HUES6 (cell line): Measurements from ENCODE around the gene RGL3.
A peak's percentile ranks its signal among the peaks of the same experiment; 100 is the strongest.
"Not testable (repeated sequence)": the region's sequence is repeated elsewhere in the genome, so short reads cannot be mapped to it uniquely, and the experiment has no call there.

Source experiments
- H3K27ac ChIP-seq: 2 replicates; pipeline ENCODE4 v1.7.0; 2013; ENCODE audit warnings: low read depth, mild to moderate bottlenecking, low read length, inconsistent platforms
- H3K27me3 ChIP-seq: 2 replicates; pipeline ENCODE4 v1.6.1; 2013; ENCODE audit warnings: low read length; ENCODE audit not compliant: control insufficient read depth, insufficient read depth
- H3K36me3 ChIP-seq: 2 replicates; pipeline ENCODE4 v1.6.1; 2013; ENCODE audit warnings: low read length; ENCODE audit not compliant: control insufficient read depth, insufficient read depth
- H3K4me1 ChIP-seq: 2 replicates; pipeline ENCODE4 v1.6.1; 2013; ENCODE audit warnings: low read length; ENCODE audit not compliant: control insufficient read depth, insufficient read depth
- H3K4me3 ChIP-seq: 2 replicates; pipeline ENCODE4 v1.5.1; 2013; ENCODE audit warnings: low read depth, low read length
- H3K9ac ChIP-seq: one replicate; pipeline ENCODE4 v1.6.1; 2013; ENCODE audit warnings: mild to moderate bottlenecking, low read length
- H3K9me3 ChIP-seq: 2 replicates; pipeline ENCODE4 v1.6.1; 2013; ENCODE audit warnings: low read depth, low read length; ENCODE audit not compliant: control insufficient read depth, insufficient read depth

Gene RGL3

GRCh38 chr19:11457831-11458230, 38.7 kb upstream of the RGL3 start:
- Histone ChIP-seq H3K36me3 (no peaks in the 10 kb centered on the region), H3K9ac (no peak overlapping the region)

GRCh38 chr19:11457115-11457514, 38.0 kb upstream of the RGL3 start:
- Histone ChIP-seq H3K9ac (no peak overlapping the region), H3K4me3 (no peak overlapping the region), H3K27ac (no peak overlapping the region), H3K27me3 (no peaks in the 10 kb centered on the region), H3K4me1 (peaks cover 20% of the 10 kb centered on the region), H3K9me3 (no peaks in the 10 kb centered on the region), H3K36me3 (no peaks in the 10 kb centered on the region)

More at GRCh38 chr19:11457831-11458230, 38.7 kb upstream of the RGL3 start:
- no peak overlapping the region for H3K27ac ChIP-seq
- H3K4me1 ChIP-seq, result peaks cover 13% of the 10 kb centered on the region
- no peak overlapping the region for H3K4me3 ChIP-seq
- H3K9me3 ChIP-seq, result no peaks in the 10 kb centered on the region
- no peaks in the 10 kb centered on the region for H3K27me3 ChIP-seq

- Histone ChIP-seq H3K9ac (no peak overlapping the region), H3K27ac (no peak overlapping the region), H3K27me3 (no peaks in the 10 kb centered on the region), H3K4me3 (no peak overlapping the region), H3K9me3 (no peaks in the 10 kb centered on the region), H3K4me1 (peaks cover 24% of the 10 kb centered on the region), H3K36me3 (no peaks in the 10 kb centered on the region)
Measured at GRCh38 chr19:11456659-11457058, 37.5 kb upstream of the RGL3 start.

GRCh38 chr19:11455233-11455554, 36.1 kb upstream of the RGL3 start:
- H3K36me3 ChIP-seq, H3K9ac ChIP-seq, H3K27me3 ChIP-seq, H3K4me3 ChIP-seq, H3K27ac ChIP-seq, H3K9me3 ChIP-seq: not testable (repeated sequence)
- H3K4me1 ChIP-seq, result peaks cover 29% of the 10 kb centered on the region

DNA sequence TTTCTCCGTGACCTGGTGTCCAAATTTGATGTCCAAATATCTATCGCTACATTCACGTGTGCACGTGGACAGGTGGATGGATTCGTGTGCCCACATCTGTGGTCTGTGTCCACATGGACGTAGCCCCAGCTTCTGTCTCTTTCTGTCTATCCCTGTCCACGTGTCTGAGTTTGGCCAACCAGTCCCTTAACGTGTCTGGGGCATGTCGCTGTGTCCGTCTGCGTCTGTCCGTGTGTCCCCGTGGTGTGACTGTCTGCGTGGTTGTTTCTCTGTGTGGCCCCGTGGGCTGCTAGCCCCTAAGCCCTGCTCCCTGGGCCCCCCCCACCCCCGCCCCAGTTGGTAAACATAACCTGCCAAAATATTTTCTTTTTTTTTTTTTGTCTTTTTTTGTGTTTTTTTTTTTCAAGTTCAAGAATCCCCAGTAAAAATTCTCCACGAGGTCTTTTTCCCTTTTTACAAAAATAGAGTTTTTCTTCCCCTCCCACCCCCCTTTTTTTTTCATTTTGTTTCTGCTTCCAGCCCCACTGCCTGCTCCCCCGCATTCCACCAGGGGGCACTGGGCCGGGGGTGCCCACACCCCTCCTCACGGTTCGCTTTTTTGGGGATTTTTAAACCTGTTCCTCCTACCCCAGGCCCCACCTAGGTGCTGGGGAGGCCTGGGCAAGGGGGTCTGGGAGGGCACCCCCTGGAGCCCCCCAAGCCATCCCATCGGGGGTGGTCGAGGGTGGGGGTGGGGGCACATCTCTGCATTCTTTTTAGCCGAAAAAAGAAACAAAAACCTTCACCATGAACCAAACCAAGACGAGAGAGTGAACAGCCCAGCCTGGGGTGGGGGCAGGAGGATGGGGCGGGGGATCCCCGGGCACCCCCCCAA, 34.6 kb upstream of the RGL3 start:
- Histone ChIP-seq H3K4me1 (peaks cover 29% of the 10 kb centered on the region), H3K27me3 (no peaks in the 10 kb centered on the region), H3K9me3 (no peaks in the 10 kb centered on the region), H3K9ac (no peak overlapping the region), H3K36me3 (peaks cover 14% of the 10 kb centered on the region), H3K4me3 (no peak overlapping the region), H3K27ac (no peak overlapping the region)

DNA sequence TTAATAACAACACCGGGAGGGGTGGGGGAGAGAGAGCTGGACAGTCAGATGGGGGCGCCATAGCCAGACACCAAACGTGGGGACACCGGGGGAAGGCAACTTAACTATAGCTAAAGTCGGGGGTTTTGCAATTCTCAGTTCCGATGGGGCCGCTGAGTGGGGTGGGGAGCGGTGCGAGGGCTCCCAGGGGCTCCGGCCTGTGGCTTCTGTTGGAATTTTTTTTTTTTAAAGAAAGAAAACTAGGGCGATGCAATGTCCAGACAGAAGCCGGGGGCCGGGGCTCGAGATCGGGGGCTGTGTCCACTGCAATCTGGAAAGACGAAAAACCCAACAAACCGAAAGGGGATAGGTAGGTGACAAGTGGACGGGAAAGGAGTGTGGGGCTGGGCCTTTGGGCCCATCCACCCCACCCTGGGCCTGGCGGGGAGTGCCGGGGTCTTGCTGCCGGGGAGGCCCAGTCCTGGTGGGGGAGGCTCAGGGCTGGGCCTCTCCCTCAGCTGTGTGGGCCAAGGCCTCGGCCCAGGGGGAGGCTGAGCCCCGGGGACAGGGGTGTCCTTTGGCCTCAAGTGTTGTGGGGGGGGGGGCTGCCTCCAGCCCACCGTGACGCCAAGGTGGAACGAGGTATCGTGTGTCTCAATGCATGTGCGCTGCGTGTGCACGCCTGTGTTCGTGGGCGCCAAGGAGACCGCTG, 33.7 kb upstream of the RGL3 start:
- H3K27me3 ChIP-seq, result no peaks in the 10 kb centered on the region
- H3K9ac ChIP-seq, result no peak overlapping the region
- H3K4me1 ChIP-seq, result peaks cover 29% of the 10 kb centered on the region
- H3K4me3 ChIP-seq, result no peak overlapping the region
- no peaks in the 10 kb centered on the region for H3K9me3 ChIP-seq
- H3K36me3 ChIP-seq, result peaks cover 24% of the 10 kb centered on the region
- no peak overlapping the region; the same call in none of the 2 replicates for H3K27ac ChIP-seq

GRCh38 chr19:11451871-11452619, 32.9 kb upstream of the RGL3 start:
- Histone ChIP-seq H3K4me1 (peaks cover 23% of the 10 kb centered on the region), H3K27me3 (no peaks in the 10 kb centered on the region), H3K4me3 (peak overlapping the region; percentile 10; the same call in 1 of the 2 replicates), H3K9ac (no peak overlapping the region), H3K36me3 (peaks cover 31% of the 10 kb centered on the region), H3K9me3 (no peaks in the 10 kb centered on the region), H3K27ac (peak overlapping the region; percentile 33; the same call in 1 of the 2 replicates)

- H3K9ac ChIP-seq, result no peak overlapping the region
- H3K4me1 ChIP-seq, result peaks cover 23% of the 10 kb centered on the region
Measured at GRCh38 chr19:11451327-11451870, 32.3 kb upstream of the RGL3 start.

DNA sequence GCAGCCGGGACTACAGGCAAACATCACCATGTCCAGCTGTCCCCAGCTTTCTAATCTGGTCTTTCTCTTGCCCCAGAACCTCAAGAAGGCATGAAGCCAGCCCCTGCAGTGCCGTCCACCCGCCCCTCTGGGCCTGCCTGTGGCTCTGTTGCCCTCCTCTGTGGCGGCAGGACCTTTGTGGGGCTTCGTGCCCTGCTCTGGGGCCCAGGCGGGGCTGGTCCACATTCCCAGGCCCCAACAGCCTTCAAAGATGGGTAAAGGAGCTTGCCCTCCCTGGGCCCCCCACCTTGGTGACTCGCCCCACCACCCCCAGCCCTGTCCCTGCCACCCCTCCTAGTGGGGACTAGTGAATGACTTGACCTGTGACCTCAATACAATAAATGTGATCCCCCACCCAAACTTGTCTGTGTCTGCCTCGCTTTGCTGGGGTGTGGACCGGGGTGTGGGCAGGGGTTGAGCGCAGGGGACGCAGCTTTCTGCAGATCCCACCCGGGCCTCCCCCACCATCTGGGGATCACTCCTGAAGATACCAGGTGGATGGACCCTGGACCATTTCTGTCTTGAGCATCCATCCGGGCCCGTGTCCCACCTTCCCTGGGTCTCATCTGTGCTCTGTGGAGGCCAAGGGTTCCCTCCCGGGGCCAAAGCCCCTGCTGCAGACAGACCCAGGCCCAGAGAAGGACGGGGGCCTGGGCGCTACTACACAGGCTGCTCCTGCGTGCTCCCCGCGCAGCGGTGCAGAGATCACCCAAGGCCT, 31.6 kb upstream of the RGL3 start:
- Histone ChIP-seq H3K9ac (no peak overlapping the region), H3K36me3 (peaks cover 37% of the 10 kb centered on the region), H3K27me3 (no peaks in the 10 kb centered on the region), H3K9me3 (no peaks in the 10 kb centered on the region), H3K4me1 (peaks cover 23% of the 10 kb centered on the region), H3K27ac (no peak overlapping the region), H3K4me3 (no peak overlapping the region)

More at GRCh38 chr19:11451327-11451870, 32.3 kb upstream of the RGL3 start:
- Histone ChIP-seq H3K27me3 (no peaks in the 10 kb centered on the region), H3K36me3 (peaks cover 34% of the 10 kb centered on the region), H3K9me3 (no peaks in the 10 kb centered on the region), H3K27ac (0 out of 2 replicates have a peak overlapping the region, but pooled peaks have one; percentile 33), H3K4me3 (no peak overlapping the region; the same call in 1 of the 2 replicates)

GRCh38 chr19:11448923-11449554, 29.9 kb upstream of the RGL3 start:
- Histone ChIP-seq H3K9ac (no peak overlapping the region), H3K4me1 (peaks cover 23% of the 10 kb centered on the region), H3K27ac (no peak overlapping the region), H3K4me3 (no peak overlapping the region), H3K36me3 (peaks cover 53% of the 10 kb centered on the region), H3K27me3 (no peaks in the 10 kb centered on the region), H3K9me3 (no peaks in the 10 kb centered on the region)
